H9 (cell line): ENCODE results near the gene FSIP1. TPM values are rescaled to one million over a fixed set of nuclear protein-coding genes. Genes with fewer than 3 reads are reported as not detected.

Source experiments
- DNase-seq: peaks from one replicate; pipeline ENCODE4 v3.0.0-alpha.2; 2017
- H2AFZ ChIP-seq: one replicate; pipeline ENCODE4 v1.6.1; 2013; ENCODE audit warnings: mild to moderate bottlenecking, low read length, control low read depth, moderate library complexity
- H2AK5ac ChIP-seq: 2 replicates; pipeline ENCODE4 v1.6.1; 2013; ENCODE audit warnings: low read length, control low read depth, mixed read lengths; ENCODE audit not compliant: insufficient read length
- H2BK120ac ChIP-seq: one replicate; pipeline ENCODE4 v1.6.1; 2013; ENCODE audit warnings: low read depth, mild to moderate bottlenecking, low read length, control low read depth, inconsistent platforms; ENCODE audit not compliant: poor library complexity, severe bottlenecking
- H2BK12ac ChIP-seq: 2 replicates; pipeline ENCODE4 v1.6.1; 2013; ENCODE audit warnings: low read length, control low read depth, mixed read lengths, low read depth; ENCODE audit not compliant: insufficient read length
- H2BK15ac ChIP-seq: 2 replicates; pipeline ENCODE4 v1.6.1; 2013; ENCODE audit warnings: low read depth, low read length, control low read depth
- H2BK20ac ChIP-seq: one replicate; pipeline ENCODE4 v1.6.1; 2013; ENCODE audit warnings: low read depth, mild to moderate bottlenecking, low read length, control low read depth, inconsistent platforms; ENCODE audit not compliant: poor library complexity, severe bottlenecking
- H2BK5ac ChIP-seq: 2 replicates; pipeline ENCODE4 v1.6.1; 2013; ENCODE audit warnings: low read length, control low read depth, mixed read lengths; ENCODE audit not compliant: insufficient read length
- H3K14ac ChIP-seq: 2 replicates; pipeline ENCODE4 v1.6.1; 2013; ENCODE audit warnings: low read length, control low read depth; ENCODE audit not compliant: insufficient read depth
- H3K18ac ChIP-seq: 2 replicates; pipeline ENCODE4 v1.6.1; 2013; ENCODE audit warnings: low read depth, mild to moderate bottlenecking, mixed read lengths, low read length, control low read depth; ENCODE audit not compliant: insufficient read length
- H3K23ac ChIP-seq: 2 replicates; pipeline ENCODE4 v1.6.1; 2013; ENCODE audit warnings: low read length, control low read depth, mixed read lengths, low read depth; ENCODE audit not compliant: insufficient read length
- H3K23me2 ChIP-seq: 2 replicates; pipeline ENCODE4 v1.6.1; 2013; ENCODE audit warnings: low read depth, mild to moderate bottlenecking, mixed read lengths, low read length, control low read depth; ENCODE audit not compliant: insufficient read length, poor library complexity, severe bottlenecking
- H3K27ac ChIP-seq: 2 replicates; pipeline ENCODE4 v1.5.1; 2013; ENCODE audit warnings: low read length, control low read depth, mixed read lengths, low read depth; ENCODE audit not compliant: insufficient read length
- H3K27me3 ChIP-seq: 2 replicates; pipeline ENCODE4 v1.6.1; 2013; ENCODE audit warnings: low read length, control low read depth, inconsistent platforms; ENCODE audit not compliant: insufficient read depth
- H3K4ac ChIP-seq: 2 replicates; pipeline ENCODE4 v1.6.1; 2013; ENCODE audit warnings: low read depth, mild to moderate bottlenecking, control low read depth, inconsistent platforms, low read length, moderate library complexity
- H3K4me1 ChIP-seq: 2 replicates; pipeline ENCODE4 v1.6.1; 2013; ENCODE audit warnings: low read length, control low read depth, inconsistent platforms; ENCODE audit not compliant: insufficient read depth
- H3K4me2 ChIP-seq: 2 replicates; pipeline ENCODE4 v1.6.1; 2013; ENCODE audit warnings: low read length, control low read depth, mixed read lengths; ENCODE audit not compliant: insufficient read length, insufficient read depth
- H3K56ac ChIP-seq: 2 replicates; pipeline ENCODE4 v1.6.1; 2013; ENCODE audit warnings: low read depth, mild to moderate bottlenecking, mixed read lengths, low read length, control low read depth; ENCODE audit not compliant: insufficient read length
- H3K79me1 ChIP-seq: 2 replicates; pipeline ENCODE4 v1.6.1; 2013; ENCODE audit warnings: low read depth, mild to moderate bottlenecking, moderate library complexity, low read length, control low read depth, inconsistent platforms; ENCODE audit not compliant: insufficient read depth, poor library complexity, severe bottlenecking
- H3K79me2 ChIP-seq: 2 replicates; pipeline ENCODE4 v1.6.1; 2013; ENCODE audit warnings: low read length, control low read depth, inconsistent platforms; ENCODE audit not compliant: insufficient read depth
- H3K9ac ChIP-seq: 2 replicates; pipeline ENCODE4 v1.6.1; 2013; ENCODE audit warnings: low read length, control low read depth, mixed read lengths; ENCODE audit not compliant: insufficient read length; ENCODE audit errors: extremely low read depth
- H3K9me3 ChIP-seq: one replicate; pipeline ENCODE4 v1.6.1; 2013; ENCODE audit warnings: low read depth, low read length, inconsistent platforms; ENCODE audit not compliant: control insufficient read depth
- H3T11ph ChIP-seq: one replicate; pipeline ENCODE4 v1.6.1; 2013; ENCODE audit warnings: mild to moderate bottlenecking, low read length, control low read depth, inconsistent platforms
- H4K20me1 ChIP-seq: one replicate; pipeline ENCODE4 v1.6.1; 2013; ENCODE audit not compliant: control insufficient read depth, insufficient read length, insufficient read depth
- H4K5ac ChIP-seq: 2 replicates; pipeline ENCODE4 v1.6.1; 2013; ENCODE audit warnings: low read depth, mild to moderate bottlenecking, mixed read lengths, low read length, control low read depth; ENCODE audit not compliant: insufficient read length
- H4K8ac ChIP-seq: replicated peaks from 2 replicates; pipeline ENCODE4 v1.6.1; 2013; ENCODE audit warnings: low read length, control low read depth, mixed read lengths, low read depth; ENCODE audit not compliant: insufficient read length
- H4K91ac ChIP-seq: 2 replicates; pipeline ENCODE4 v1.6.1; 2013; ENCODE audit warnings: low read depth, mild to moderate bottlenecking, moderate library complexity, mixed read lengths, low read length, control low read depth; ENCODE audit not compliant: insufficient read length
- H3K27ac Mint-ChIP-seq, 3 experiments: 2 replicates in 2 of 3; 3 replicates in 1 of 3; pipeline ENCODE4 v1.8.0; 2020 to 2021; ENCODE audit warnings: mixed read lengths in 3 of 3, mild to moderate bottlenecking in 1 of 3, moderate library complexity in 1 of 3
- H3K27me3 Mint-ChIP-seq: 2 replicates; pipeline ENCODE4 v1.8.0; 2021; ENCODE audit warnings: low read depth, mild to moderate bottlenecking, moderate library complexity, mixed read lengths
- H3K36me3 Mint-ChIP-seq, 3 experiments: 2 replicates in 2 of 3; 3 replicates in 1 of 3; pipeline ENCODE4 v1.8.0; 2020 to 2021; ENCODE audit warnings: low read depth in 3 of 3, mixed read lengths in 3 of 3; ENCODE audit not compliant: insufficient read depth in 1 of 3
- H3K4me1 Mint-ChIP-seq, 2 experiments: 2 replicates each; pipeline ENCODE4 v1.8.0; 2020; ENCODE audit warnings: mixed read lengths in 2 of 2
- H3K4me3 Mint-ChIP-seq, 2 experiments: 2 replicates in 1 of 2; 3 replicates in 1 of 2; pipeline ENCODE4 v1.8.0; 2020 to 2021; ENCODE audit warnings: mild to moderate bottlenecking in 2 of 2, mixed read lengths in 2 of 2, moderate library complexity in 1 of 2
- H3K9me3 Mint-ChIP-seq, 2 experiments: 2 replicates in 1 of 2; 3 replicates in 1 of 2; pipeline ENCODE4 v1.8.0; 2020; ENCODE audit warnings: mild to moderate bottlenecking in 2 of 2, mixed read lengths in 2 of 2, moderate library complexity in 1 of 2
- WGBS: extraction: QIAGEN DNeasy Blood & Tissue Kit; methylation state at CpG from one replicate; pipeline ENCODE4 v1.1.7; 2013; ENCODE audit warnings: missing lambda C conversion rate, low lambda C conversion rate, mixed read lengths; ENCODE audit not compliant: insufficient read length; ENCODE audit errors: extremely low coverage; 5-methylcytosine and 5-hydroxymethylcytosine counted together
- total RNA-seq: library from RNA; stranded (reverse); gene quantifications from 2 replicates; pipeline ENCODE4 v1.2.1, GENCODE V29; 2021
- TF ChIP-seq, protein P1 (sequence below): fragments of 200-600 bp; sonication (generic); conservative IDR thresholded peaks from 3 replicates; pipeline ENCODE4 v1.8.0; 2021; ENCODE audit warnings: antibody characterized with exemption, mild to moderate bottlenecking

The FSIP1 gene
- total RNA-seq, 1 experiment from 2014 or later = 0.96 TPM

DNA sequence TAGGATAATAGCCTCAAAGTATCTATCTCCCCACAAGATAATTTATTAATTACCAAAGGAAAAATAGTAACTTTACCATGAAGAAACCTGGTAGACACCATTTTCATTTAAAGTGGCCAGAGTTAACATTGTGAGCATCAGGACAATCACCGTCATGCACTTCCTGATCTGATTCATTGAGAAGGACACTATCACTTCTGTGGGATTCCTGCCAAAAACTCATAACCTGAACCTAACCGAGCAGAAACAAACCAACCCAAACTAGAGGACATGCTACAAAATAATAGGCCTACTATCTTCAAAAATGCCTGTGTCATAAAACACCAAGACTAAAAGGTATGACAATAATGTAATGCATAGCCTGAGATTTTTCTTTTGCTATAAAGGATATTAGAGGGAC, 39.0 kb downstream of the FSIP1 start:
- Histone ChIP-seq H3K27me3 (no peaks in the 10 kb centered on the region), H2AFZ (no peak overlapping the region), H3K79me2 (no peaks in the 10 kb centered on the region), H2BK5ac (no peak overlapping the region), H4K8ac (no peak overlapping the region), H3K14ac (no peak overlapping the region), H3K23ac (no peak overlapping the region), H4K91ac (no peak overlapping the region), H3K9ac (no peak overlapping the region), H4K5ac (no peak overlapping the region), H2AK5ac (no peak overlapping the region), H2BK120ac (no peak overlapping the region), H3K27ac (no peak overlapping the region), H3K9me3 (no peaks in the 10 kb centered on the region), H2BK15ac (no peak overlapping the region), H3K79me1 (no peaks in the 10 kb centered on the region), H3K4ac (no peak overlapping the region), H4K20me1 (no peaks in the 10 kb centered on the region), H3K4me2 (no peak overlapping the region), H3K56ac (no peak overlapping the region), H3T11ph (no peak overlapping the region), H2BK20ac (no peak overlapping the region), H3K18ac (no peak overlapping the region), H2BK12ac (no peak overlapping the region), H3K4me1 (no peaks in the 10 kb centered on the region), H3K23me2 (no peaks in the 10 kb centered on the region)
- no peak overlapping the region for H3K4me3 Mint-ChIP-seq
- H3K9me3 Mint-ChIP-seq = peaks cover under 1 to 2% of the 10 kb centered on the region in 2 experiments; a peak in 1 of 5 replicates
- no peak overlapping the region for H3K27ac Mint-ChIP-seq
- no peak for DNase-seq
- no peaks in the 10 kb centered on the region for H3K27me3 Mint-ChIP-seq
- no CpG with 5 or more reads among the region's 2 CpGs for WGBS
- peaks cover 0 to 3% (median 2%) of the 10 kb centered on the region in 3 experiments; a peak in 3 of 7 replicates for H3K36me3 Mint-ChIP-seq
- TF ChIP-seq, protein P1, sequence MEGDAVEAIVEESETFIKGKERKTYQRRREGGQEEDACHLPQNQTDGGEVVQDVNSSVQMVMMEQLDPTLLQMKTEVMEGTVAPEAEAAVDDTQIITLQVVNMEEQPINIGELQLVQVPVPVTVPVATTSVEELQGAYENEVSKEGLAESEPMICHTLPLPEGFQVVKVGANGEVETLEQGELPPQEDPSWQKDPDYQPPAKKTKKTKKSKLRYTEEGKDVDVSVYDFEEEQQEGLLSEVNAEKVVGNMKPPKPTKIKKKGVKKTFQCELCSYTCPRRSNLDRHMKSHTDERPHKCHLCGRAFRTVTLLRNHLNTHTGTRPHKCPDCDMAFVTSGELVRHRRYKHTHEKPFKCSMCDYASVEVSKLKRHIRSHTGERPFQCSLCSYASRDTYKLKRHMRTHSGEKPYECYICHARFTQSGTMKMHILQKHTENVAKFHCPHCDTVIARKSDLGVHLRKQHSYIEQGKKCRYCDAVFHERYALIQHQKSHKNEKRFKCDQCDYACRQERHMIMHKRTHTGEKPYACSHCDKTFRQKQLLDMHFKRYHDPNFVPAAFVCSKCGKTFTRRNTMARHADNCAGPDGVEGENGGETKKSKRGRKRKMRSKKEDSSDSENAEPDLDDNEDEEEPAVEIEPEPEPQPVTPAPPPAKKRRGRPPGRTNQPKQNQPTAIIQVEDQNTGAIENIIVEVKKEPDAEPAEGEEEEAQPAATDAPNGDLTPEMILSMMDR = no peak
- peaks cover 4 to 9% of the 10 kb centered on the region in 2 experiments; a peak in 2 of 4 replicates for H3K4me1 Mint-ChIP-seq
